SK-N-SH (cell line): Measurements from ENCODE around the gene MAP4K4. TPM values are rescaled to one million over a fixed set of nuclear protein-coding genes. Genes with fewer than 3 reads are reported as not detected.

Experiments
- CTCF ChIA-PET: fragments of 300-600, 350-600 bp; formaldehyde crosslinking; extraction: SDS; loops from one replicate; lab custom pipeline; 2021; lab: Yijun Ruan, JAX
- POLR2A ChIA-PET: fragments of 350-600 bp; sonication (Branson Sonifier 250); formaldehyde crosslinking; extraction: SDS; loops from one replicate; lab custom pipeline; 2020; ENCODE audit warnings: antibody characterized with exemption, inconsistent platforms; lab: Yijun Ruan, JAX
- DNase-seq: peaks from one replicate; pipeline ENCODE4 v3.0.0; 2012
- H2AFZ ChIP-seq: fragments of 200-600 bp; sonication (generic); 2 replicates; pipeline ENCODE4 v1.8.1; 2016; ENCODE audit warnings: antibody characterized with exemption, mild to moderate bottlenecking, low read depth
- H3F3A ChIP-seq: fragments of 200-600 bp; sonication (generic); replicated peaks from 2 replicates; pipeline ENCODE3; 2016; ENCODE audit warnings: antibody characterized with exemption, mild to moderate bottlenecking; ENCODE audit not compliant: insufficient read depth
- H3K27ac ChIP-seq, 2 experiments: fragments of 200-500 bp in 1 of 2; fragments of 200-600 bp in 1 of 2; sonication (Bioruptor generic) in 1 of 2; sonication (generic), shearing (Covaris generic) in 1 of 2; 2 replicates each; pipeline versions ENCODE4 v1.5.1 to v1.6.1; 2014 to 2016; ENCODE audit warnings: low read depth in 2 of 2, inconsistent platforms in 1 of 2, low read length in 1 of 2, mild to moderate bottlenecking in 1 of 2, mixed read lengths in 1 of 2
- H3K27me3 ChIP-seq: fragments of 200-600 bp; sonication (generic), shearing (Covaris generic); 2 replicates; pipeline ENCODE4 v1.6.1; 2016; ENCODE audit warnings: mixed run types; ENCODE audit not compliant: insufficient read depth
- H3K36me3 ChIP-seq, 2 experiments: fragments of 200-500 bp in 1 of 2; fragments of 200-600 bp in 1 of 2; sonication (Bioruptor generic) in 1 of 2; sonication (generic) in 1 of 2; replicated peaks in 1 of 2; 2 replicates each; pipeline versions ENCODE3 to v1.5.1; 2014 to 2016; ENCODE audit warnings: low read length in 1 of 2, mild to moderate bottlenecking in 1 of 2; ENCODE audit not compliant: insufficient read depth in 2 of 2, control insufficient read depth in 1 of 2
- H3K4me1 ChIP-seq, 2 experiments: fragments of 200-500 bp in 1 of 2; fragments of 200-600 bp in 1 of 2; sonication (Bioruptor generic) in 1 of 2; sonication (generic), shearing (Covaris generic) in 1 of 2; 2 replicates each; pipeline versions ENCODE4 v1.5.1 to v1.6.1; 2014 to 2016; ENCODE audit warnings: low read depth in 1 of 2, low read length in 1 of 2, mixed run types in 1 of 2; ENCODE audit not compliant: insufficient read depth in 2 of 2, control insufficient read depth in 1 of 2
- H3K4me2 ChIP-seq: fragments of 200-600 bp; sonication (generic), shearing (Covaris generic); 2 replicates; pipeline ENCODE4 v1.6.1; 2017; ENCODE audit warnings: mixed run types
- H3K4me3 ChIP-seq, 2 experiments: fragments of 200-500 bp in 1 of 2; fragments of 200-600 bp in 1 of 2; sonication (Bioruptor generic) in 1 of 2; sonication (generic), shearing (Covaris generic) in 1 of 2; 2 replicates each; pipeline versions ENCODE4 v1.5.1 to v1.8.1; 2014 to 2016; ENCODE audit warnings: low read depth in 2 of 2, inconsistent platforms in 1 of 2, low read length in 1 of 2, mild to moderate bottlenecking in 1 of 2, mixed read lengths in 1 of 2, moderate library complexity in 1 of 2
- H3K79me2 ChIP-seq: fragments of 200-600 bp; sonication (generic); 2 replicates; pipeline ENCODE4 v1.8.1; 2017; ENCODE audit warnings: mild to moderate bottlenecking; ENCODE audit not compliant: insufficient read depth
- H3K9ac ChIP-seq: fragments of 200-600 bp; sonication (generic); 2 replicates; pipeline ENCODE4 v1.6.1; 2017; ENCODE audit warnings: mixed run types
- H3K9me2 ChIP-seq: fragments of 200-600 bp; sonication (generic); 2 replicates; pipeline ENCODE4 v1.6.1; 2017; ENCODE audit warnings: mixed run types
- H3K9me3 ChIP-seq: fragments of 200-600 bp; sonication (generic); 2 replicates; pipeline ENCODE4 v1.6.1; 2017; ENCODE audit warnings: mixed run types, mild to moderate bottlenecking, moderate library complexity
- H4K20me1 ChIP-seq: fragments of 200-600 bp; sonication (generic); 2 replicates; pipeline ENCODE4 v1.6.1; 2017; ENCODE audit warnings: mild to moderate bottlenecking, mixed run types; ENCODE audit not compliant: insufficient read depth
- CHD2 ChIP-seq: fragments of 150-350 bp; IDR thresholded peaks from 2 replicates; pipeline ENCODE4 v1.6.1; 2018; ENCODE audit warnings: low read length; ENCODE audit not compliant: partially characterized antibody
- ELF1 ChIP-seq: IDR thresholded peaks from 2 replicates; pipeline ENCODE4 v1.4.0; 2012
- EZH2phosphoT487 ChIP-seq: fragments of 200-600 bp; sonication (generic); IDR thresholded peaks from 2 replicates; pipeline ENCODE4 v1.6.1; 2017; ENCODE audit warnings: low read depth, mixed run types, mild to moderate bottlenecking, antibody characterized with exemption, moderate library complexity, borderline replicate concordance
- FOXJ3 ChIP-seq: sonication (generic); formaldehyde crosslinking; IDR thresholded peaks from 2 replicates; pipeline ENCODE4 v1.5.1; 2020; ENCODE audit warnings: mild to moderate bottlenecking, missing genetic modification reagents
- GATA2 ChIP-seq: sonication (generic); formaldehyde crosslinking; IDR thresholded peaks from 2 replicates; pipeline ENCODE4 v1.5.0; 2020; ENCODE audit warnings: mild to moderate bottlenecking, missing genetic modification reagents
- MXI1 ChIP-seq: IDR thresholded peaks from 2 replicates; pipeline ENCODE4 v1.6.1; 2012; ENCODE audit warnings: mild to moderate bottlenecking, low read depth, low read length, improper control_type of control experiment
- NRF1 ChIP-seq: IDR thresholded peaks from 2 replicates; pipeline ENCODE4 v1.6.1; 2012; ENCODE audit warnings: low read depth, mild to moderate bottlenecking, low read length
- RFX5 ChIP-seq: IDR thresholded peaks from 2 replicates; pipeline ENCODE4 v1.6.1; 2012; ENCODE audit warnings: mild to moderate bottlenecking, improper control_type of control experiment, low read length
- RXRA ChIP-seq: IDR thresholded peaks from 2 replicates; pipeline ENCODE4 v1.4.0; 2012; ENCODE audit warnings: low read depth, mild to moderate bottlenecking, borderline replicate concordance
- SIN3A ChIP-seq: IDR thresholded peaks from 2 replicates; pipeline ENCODE4 v1.6.1; 2012; ENCODE audit warnings: low read depth, mild to moderate bottlenecking, low read length, moderate library complexity, borderline replicate concordance
- TCF12 ChIP-seq: IDR thresholded peaks from 2 replicates; pipeline ENCODE4 v1.4.0; 2012
- TEAD4 ChIP-seq: IDR thresholded peaks from 2 replicates; pipeline ENCODE4 v1.4.0; 2012; ENCODE audit warnings: mild to moderate bottlenecking, borderline replicate concordance; ENCODE audit not compliant: insufficient read depth
- WGBS: methylation state at CpG from one replicate; pipeline ENCODE4 v1.1.6; 2017; ENCODE audit warnings: low lambda C conversion rate; 5-methylcytosine and 5-hydroxymethylcytosine counted together
- polyA plus RNA-seq, 3 experiments: library from polyadenylated mRNA; depleted of rRNA; stranded (reverse); fragments of >200 nt; gene quantifications; 2 replicates each; pipeline ENCODE4 v1.2.3, GENCODE V29; 2012
- TF ChIP-seq, protein P1 (sequence below): fragments of 200-600 bp; sonication (generic); IDR thresholded peaks from 2 replicates; pipeline ENCODE4 v1.6.1; 2017; ENCODE audit warnings: antibody characterized with exemption, mild to moderate bottlenecking, moderate library complexity
- TF ChIP-seq, protein P2 (sequence below): IDR thresholded peaks from 2 replicates; pipeline ENCODE4 v1.4.0; 2012; ENCODE audit warnings: low read depth
- TF ChIP-seq, protein P3 (sequence below): fragments of 150-350 bp; IDR thresholded peaks from 2 replicates; pipeline ENCODE4 v1.6.1; 2016; ENCODE audit warnings: mild to moderate bottlenecking, low read depth, low read length
- TF ChIP-seq, protein P4 (sequence below): IDR thresholded peaks from 2 replicates; pipeline ENCODE4 v1.4.0; 2012; ENCODE audit warnings: low read depth, borderline replicate concordance

The MAP4K4 gene
- polyA plus RNA-seq, 1 of the 3 experiments (the other 2 are of a cell fraction): 72.9 TPM

DNA sequence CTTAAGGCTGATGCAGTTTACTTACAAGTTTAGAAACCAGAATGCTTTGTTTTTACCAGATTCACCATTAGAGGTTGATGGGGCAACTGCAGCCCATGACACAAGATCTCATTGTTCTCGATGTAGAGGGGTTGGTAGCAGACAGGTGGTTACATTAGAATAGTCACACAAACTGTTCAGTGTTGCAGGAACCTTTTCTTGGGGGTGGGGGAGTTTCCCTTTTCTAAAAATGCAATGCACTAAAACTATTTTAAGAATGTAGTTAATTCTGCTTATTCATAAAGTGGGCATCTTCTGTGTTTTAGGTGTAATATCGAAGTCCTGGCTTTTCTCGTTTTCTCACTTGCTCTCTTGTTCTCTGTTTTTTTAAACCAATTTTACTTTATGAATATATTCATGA, 194.9 kb downstream of the MAP4K4 start:
- Histone ChIP-seq H3K4me2 (no peak overlapping the region), H3K4me3 (no peak overlapping the region), H3K36me3 (peaks cover 71 to 80% of the 10 kb centered on the region in 2 experiments), H3F3A (peaks cover 12% of the 10 kb centered on the region), H3K79me2 (no peaks in the 10 kb centered on the region; the same call in 1 of the 2 replicates), H3K4me1 (no peaks in the 10 kb centered on the region; a peak in 1 of 4 replicates), H3K9me3 (no peaks in the 10 kb centered on the region), H3K27ac (no peak overlapping the region), H2AFZ (no peak overlapping the region), H4K20me1 (no peaks in the 10 kb centered on the region), H3K9me2 (no peaks in the 10 kb centered on the region), H3K27me3 (no peaks in the 10 kb centered on the region), H3K9ac (no peak overlapping the region)
- no peak for DNase-seq
- ChIA-PET POLR2A (no interaction called here), CTCF (no interaction called here)
- TF ChIP-seq TEAD4: no peak
- no peak for TF ChIP-seq GATA2 (CRISPR knock-in tag)
- no peak for TF ChIP-seq TCF12
- TF ChIP-seq RFX5: no peak
- no peak for TF ChIP-seq CHD2
- TF ChIP-seq, protein P1, sequence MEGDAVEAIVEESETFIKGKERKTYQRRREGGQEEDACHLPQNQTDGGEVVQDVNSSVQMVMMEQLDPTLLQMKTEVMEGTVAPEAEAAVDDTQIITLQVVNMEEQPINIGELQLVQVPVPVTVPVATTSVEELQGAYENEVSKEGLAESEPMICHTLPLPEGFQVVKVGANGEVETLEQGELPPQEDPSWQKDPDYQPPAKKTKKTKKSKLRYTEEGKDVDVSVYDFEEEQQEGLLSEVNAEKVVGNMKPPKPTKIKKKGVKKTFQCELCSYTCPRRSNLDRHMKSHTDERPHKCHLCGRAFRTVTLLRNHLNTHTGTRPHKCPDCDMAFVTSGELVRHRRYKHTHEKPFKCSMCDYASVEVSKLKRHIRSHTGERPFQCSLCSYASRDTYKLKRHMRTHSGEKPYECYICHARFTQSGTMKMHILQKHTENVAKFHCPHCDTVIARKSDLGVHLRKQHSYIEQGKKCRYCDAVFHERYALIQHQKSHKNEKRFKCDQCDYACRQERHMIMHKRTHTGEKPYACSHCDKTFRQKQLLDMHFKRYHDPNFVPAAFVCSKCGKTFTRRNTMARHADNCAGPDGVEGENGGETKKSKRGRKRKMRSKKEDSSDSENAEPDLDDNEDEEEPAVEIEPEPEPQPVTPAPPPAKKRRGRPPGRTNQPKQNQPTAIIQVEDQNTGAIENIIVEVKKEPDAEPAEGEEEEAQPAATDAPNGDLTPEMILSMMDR: no peak
- no peak for TF ChIP-seq ELF1
- TF ChIP-seq EZH2phosphoT487: no peak
- TF ChIP-seq NRF1: no peak
- no peak for TF ChIP-seq MXI1
- TF ChIP-seq SIN3A: no peak
- 91% methylated on average over 3 of the region's 3 CpGs for WGBS

DNA sequence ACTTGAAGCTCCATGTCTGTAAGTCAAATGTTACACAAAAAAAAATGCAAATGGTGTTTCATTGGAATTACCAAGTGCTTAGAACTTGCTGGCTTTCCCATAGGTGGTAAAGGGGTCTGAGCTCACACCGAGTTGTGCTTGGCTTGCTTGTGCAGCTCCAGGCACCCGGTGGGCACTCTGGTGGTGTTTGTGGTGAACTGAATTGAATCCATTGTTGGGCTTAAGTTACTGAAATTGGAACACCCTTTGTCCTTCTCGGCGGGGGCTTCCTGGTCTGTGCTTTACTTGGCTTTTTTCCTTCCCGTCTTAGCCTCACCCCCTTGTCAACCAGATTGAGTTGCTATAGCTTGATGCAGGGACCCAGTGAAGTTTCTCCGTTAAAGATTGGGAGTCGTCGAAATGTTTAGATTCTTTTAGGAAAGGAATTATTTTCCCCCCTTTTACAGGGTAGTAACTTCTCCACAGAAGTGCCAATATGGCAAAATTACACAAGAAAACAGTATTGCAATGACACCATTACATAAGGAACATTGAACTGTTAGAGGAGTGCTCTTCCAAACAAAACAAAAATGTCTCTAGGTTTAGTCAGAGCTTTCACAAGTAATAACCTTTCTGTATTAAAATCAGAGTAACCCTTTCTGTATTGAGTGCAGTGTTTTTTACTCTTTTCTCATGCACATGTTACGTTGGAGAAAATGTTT, 196.3 kb downstream of the MAP4K4 start:
- H3K27me3 ChIP-seq: no peaks in the 10 kb centered on the region
- H2AFZ ChIP-seq: no peak overlapping the region
- H3K27ac ChIP-seq: no peak overlapping the region
- H3K4me2 ChIP-seq: no peak overlapping the region
- POLR2A ChIA-PET: no interaction called here
- H3K9ac ChIP-seq: no peak overlapping the region
- peaks cover 58 to 71% of the 10 kb centered on the region in 2 experiments for H3K36me3 ChIP-seq
- no peaks in the 10 kb centered on the region for H4K20me1 ChIP-seq
- no peaks in the 10 kb centered on the region; the same call in 1 of the 2 replicates for H3K79me2 ChIP-seq
- no peak for DNase-seq
- no peaks in the 10 kb centered on the region for H3K9me3 ChIP-seq
- no peak overlapping the region for H3K4me3 ChIP-seq
- 97% methylated on average over 9 of the region's 9 CpGs for WGBS
- no peaks in the 10 kb centered on the region for H3K9me2 ChIP-seq
- no peaks in the 10 kb centered on the region; a peak in 1 of 4 replicates for H3K4me1 ChIP-seq
- peaks cover 10% of the 10 kb centered on the region for H3F3A ChIP-seq
- TF ChIP-seq MXI1: no peak
- TF ChIP-seq, protein P2, sequence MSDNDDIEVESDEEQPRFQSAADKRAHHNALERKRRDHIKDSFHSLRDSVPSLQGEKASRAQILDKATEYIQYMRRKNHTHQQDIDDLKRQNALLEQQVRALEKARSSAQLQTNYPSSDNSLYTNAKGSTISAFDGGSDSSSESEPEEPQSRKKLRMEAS: no peak
- TF ChIP-seq FOXJ3: no peak
- TF ChIP-seq, protein P3, sequence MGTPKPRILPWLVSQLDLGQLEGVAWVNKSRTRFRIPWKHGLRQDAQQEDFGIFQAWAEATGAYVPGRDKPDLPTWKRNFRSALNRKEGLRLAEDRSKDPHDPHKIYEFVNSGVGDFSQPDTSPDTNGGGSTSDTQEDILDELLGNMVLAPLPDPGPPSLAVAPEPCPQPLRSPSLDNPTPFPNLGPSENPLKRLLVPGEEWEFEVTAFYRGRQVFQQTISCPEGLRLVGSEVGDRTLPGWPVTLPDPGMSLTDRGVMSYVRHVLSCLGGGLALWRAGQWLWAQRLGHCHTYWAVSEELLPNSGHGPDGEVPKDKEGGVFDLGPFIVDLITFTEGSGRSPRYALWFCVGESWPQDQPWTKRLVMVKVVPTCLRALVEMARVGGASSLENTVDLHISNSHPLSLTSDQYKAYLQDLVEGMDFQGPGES: no peak
- TF ChIP-seq RXRA: no peak
- no peak for TF ChIP-seq ELF1
- TF ChIP-seq, protein P4, sequence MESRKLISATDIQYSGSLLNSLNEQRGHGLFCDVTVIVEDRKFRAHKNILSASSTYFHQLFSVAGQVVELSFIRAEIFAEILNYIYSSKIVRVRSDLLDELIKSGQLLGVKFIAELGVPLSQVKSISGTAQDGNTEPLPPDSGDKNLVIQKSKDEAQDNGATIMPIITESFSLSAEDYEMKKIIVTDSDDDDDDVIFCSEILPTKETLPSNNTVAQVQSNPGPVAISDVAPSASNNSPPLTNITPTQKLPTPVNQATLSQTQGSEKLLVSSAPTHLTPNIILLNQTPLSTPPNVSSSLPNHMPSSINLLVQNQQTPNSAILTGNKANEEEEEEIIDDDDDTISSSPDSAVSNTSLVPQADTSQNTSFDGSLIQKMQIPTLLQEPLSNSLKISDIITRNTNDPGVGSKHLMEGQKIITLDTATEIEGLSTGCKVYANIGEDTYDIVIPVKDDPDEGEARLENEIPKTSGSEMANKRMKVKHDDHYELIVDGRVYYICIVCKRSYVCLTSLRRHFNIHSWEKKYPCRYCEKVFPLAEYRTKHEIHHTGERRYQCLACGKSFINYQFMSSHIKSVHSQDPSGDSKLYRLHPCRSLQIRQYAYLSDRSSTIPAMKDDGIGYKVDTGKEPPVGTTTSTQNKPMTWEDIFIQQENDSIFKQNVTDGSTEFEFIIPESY: no peak
- no peak for TF ChIP-seq CHD2
- no peak for TF ChIP-seq RFX5
- TF ChIP-seq, all 33 proteins: peak for 0
- CTCF ChIA-PET: interaction anchor here (1.9 kb wide), 1 partner anchor 10 kb away, joined by 8 read pairs; no protein-coding TSS in a partner anchor
